ENCODE results near the gene GK. TPM values are rescaled to one million over a fixed set of nuclear protein-coding genes. Genes with fewer than 3 reads are reported as not detected.
"Not testable (repeated sequence)": the region's sequence is repeated elsewhere in the genome, so short reads cannot be mapped to it uniquely, and the experiment has no call there.

GK gene
- total RNA-seq, 2 experiments from 2014 or later, result 27.6 to 27.7 TPM

DNA sequence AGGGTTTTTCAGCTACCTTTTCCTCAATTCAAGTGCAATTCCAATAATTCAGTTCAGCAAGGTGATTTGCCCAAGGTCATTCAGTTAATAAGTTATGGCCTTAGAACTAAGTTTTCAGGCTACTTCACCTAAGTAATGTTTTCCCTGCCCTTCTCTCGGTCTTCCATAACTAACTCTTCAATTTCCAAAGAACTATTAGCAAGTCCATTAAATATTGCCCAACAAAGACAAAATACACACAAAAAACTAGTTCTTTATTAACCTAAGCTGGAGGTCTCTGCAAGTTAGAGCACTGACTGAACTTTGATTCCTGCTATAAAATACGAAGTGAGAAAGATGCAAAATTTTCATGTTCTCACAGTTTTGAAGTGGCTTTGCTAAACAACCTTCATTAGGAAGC is 26.8 kb upstream of the GK start:
- peaks cover 4% of the 10 kb centered on the region for H3K9me3 Mint-ChIP-seq
- H3K27ac Mint-ChIP-seq, result no peak overlapping the region
- intact Hi-C loops (cut with micrococcal nuclease), result no loop called here
- no peak overlapping the region for H3K4me3 Mint-ChIP-seq
- DNase-seq, result no peak
- H3K36me3 Mint-ChIP-seq (ENCODE audit: low read depth), result peaks cover 3% of the 10 kb centered on the region
- H3K27me3 Mint-ChIP-seq, result no peaks in the 10 kb centered on the region
- no peak for ATAC-seq
- CTCF ChIA-PET, result interaction anchor here (1.0 kb wide), 1 partner anchor 9 kb away, joined by 3 read pairs; no protein-coding TSS in a partner anchor
- TF ChIP-seq, protein P1, sequence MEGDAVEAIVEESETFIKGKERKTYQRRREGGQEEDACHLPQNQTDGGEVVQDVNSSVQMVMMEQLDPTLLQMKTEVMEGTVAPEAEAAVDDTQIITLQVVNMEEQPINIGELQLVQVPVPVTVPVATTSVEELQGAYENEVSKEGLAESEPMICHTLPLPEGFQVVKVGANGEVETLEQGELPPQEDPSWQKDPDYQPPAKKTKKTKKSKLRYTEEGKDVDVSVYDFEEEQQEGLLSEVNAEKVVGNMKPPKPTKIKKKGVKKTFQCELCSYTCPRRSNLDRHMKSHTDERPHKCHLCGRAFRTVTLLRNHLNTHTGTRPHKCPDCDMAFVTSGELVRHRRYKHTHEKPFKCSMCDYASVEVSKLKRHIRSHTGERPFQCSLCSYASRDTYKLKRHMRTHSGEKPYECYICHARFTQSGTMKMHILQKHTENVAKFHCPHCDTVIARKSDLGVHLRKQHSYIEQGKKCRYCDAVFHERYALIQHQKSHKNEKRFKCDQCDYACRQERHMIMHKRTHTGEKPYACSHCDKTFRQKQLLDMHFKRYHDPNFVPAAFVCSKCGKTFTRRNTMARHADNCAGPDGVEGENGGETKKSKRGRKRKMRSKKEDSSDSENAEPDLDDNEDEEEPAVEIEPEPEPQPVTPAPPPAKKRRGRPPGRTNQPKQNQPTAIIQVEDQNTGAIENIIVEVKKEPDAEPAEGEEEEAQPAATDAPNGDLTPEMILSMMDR (IDR thresholded peaks at IDR 0.05), result no peak
- POLR2A ChIA-PET, result no interaction called here
- H3K4me1 Mint-ChIP-seq (ENCODE audit: low read depth), result no peaks in the 10 kb centered on the region

- H3K36me3 Mint-ChIP-seq (ENCODE audit: low read depth), result no peaks in the 10 kb centered on the region
- no peaks in the 10 kb centered on the region for H3K9me3 Mint-ChIP-seq
- no peaks in the 10 kb centered on the region for H3K27me3 Mint-ChIP-seq
- no peak overlapping the region for H3K27ac Mint-ChIP-seq
- ChIA-PET POLR2A (no interaction called here), CTCF (no interaction called here)
- TF ChIP-seq, protein P1 (IDR thresholded peaks at IDR 0.05), result no peak
- intact Hi-C loops (cut with micrococcal nuclease), result no loop called here
- DNase-seq, result no peak
- no peak for ATAC-seq
- H3K4me1 Mint-ChIP-seq (ENCODE audit: low read depth), result no peaks in the 10 kb centered on the region
- H3K4me3 Mint-ChIP-seq, result no peak overlapping the region
Observed at GRCh38 chrX:30627818-30628652, 25.2 kb upstream of the GK start.

GRCh38 chrX:30634070-30634469 is 19.2 kb upstream of the GK start:
- ATAC-seq; H3K36me3 Mint-ChIP-seq (ENCODE audit: low read depth); intact Hi-C loops (cut with micrococcal nuclease); H3K9me3 Mint-ChIP-seq; DNase-seq; H3K4me1 Mint-ChIP-seq (ENCODE audit: low read depth); H3K4me3 Mint-ChIP-seq; H3K27me3 Mint-ChIP-seq; H3K27ac Mint-ChIP-seq: not testable (repeated sequence)
- POLR2A ChIA-PET, result interaction anchor here (0.5 kb wide), 1 partner anchor 74 kb away, joined by 3 read pairs; no protein-coding TSS in a partner anchor
- CTCF ChIA-PET, result interaction anchor here (1.0 to 1.4 kb wide), 2 partner anchors 57 to 101 kb away, joined by 3 to 4 read pairs; no protein-coding TSS in a partner anchor

GRCh38 chrX:30635630-30636029 is 17.6 kb upstream of the GK start:
- H3K4me3 Mint-ChIP-seq, result no peak overlapping the region
- no peak for ATAC-seq

GRCh38 chrX:30637874-30638815 is 15.1 kb upstream of the GK start:
- ATAC-seq, result no peak
- POLR2A ChIA-PET, result no interaction called here
- CTCF ChIA-PET, result no interaction called here
- DNase-seq, result no peak
- no peaks in the 10 kb centered on the region for H3K36me3 Mint-ChIP-seq (ENCODE audit: low read depth)
- TF ChIP-seq, protein P1 (IDR thresholded peaks at IDR 0.05), result no peak
- no peaks in the 10 kb centered on the region for H3K27me3 Mint-ChIP-seq
- H3K4me3 Mint-ChIP-seq, result no peak overlapping the region
- intact Hi-C loops (cut with micrococcal nuclease), result loop anchor here (5.0 kb wide), 1 partner anchor 74 kb away; no protein-coding TSS in a partner anchor
- H3K4me1 Mint-ChIP-seq (ENCODE audit: low read depth), result peaks cover 4% of the 10 kb centered on the region
- H3K9me3 Mint-ChIP-seq, result no peaks in the 10 kb centered on the region
- H3K27ac Mint-ChIP-seq, result no peak overlapping the region

More at GRCh38 chrX:30635630-30636029, 17.6 kb upstream of the GK start:
- no peaks in the 10 kb centered on the region for H3K9me3 Mint-ChIP-seq
- TF ChIP-seq, protein P1 (IDR thresholded peaks at IDR 0.05), result peak; percentile 40
- H3K36me3 Mint-ChIP-seq (ENCODE audit: low read depth), result no peaks in the 10 kb centered on the region
- POLR2A ChIA-PET, result no interaction called here
- no peaks in the 10 kb centered on the region for H3K4me1 Mint-ChIP-seq (ENCODE audit: low read depth)
- H3K27me3 Mint-ChIP-seq, result no peaks in the 10 kb centered on the region
- intact Hi-C loops (cut with micrococcal nuclease), result loop anchor here (5.0 kb wide), 1 partner anchor 77 kb away; no protein-coding TSS in a partner anchor
- CTCF ChIA-PET, result interaction anchor here (0.6 to 1.4 kb wide), 8 partner anchors 9 to 263 kb away, joined by 3 to 4 read pairs (median 3); no protein-coding TSS in a partner anchor
- no peak for DNase-seq
- H3K27ac Mint-ChIP-seq, result no peak overlapping the region

DNA sequence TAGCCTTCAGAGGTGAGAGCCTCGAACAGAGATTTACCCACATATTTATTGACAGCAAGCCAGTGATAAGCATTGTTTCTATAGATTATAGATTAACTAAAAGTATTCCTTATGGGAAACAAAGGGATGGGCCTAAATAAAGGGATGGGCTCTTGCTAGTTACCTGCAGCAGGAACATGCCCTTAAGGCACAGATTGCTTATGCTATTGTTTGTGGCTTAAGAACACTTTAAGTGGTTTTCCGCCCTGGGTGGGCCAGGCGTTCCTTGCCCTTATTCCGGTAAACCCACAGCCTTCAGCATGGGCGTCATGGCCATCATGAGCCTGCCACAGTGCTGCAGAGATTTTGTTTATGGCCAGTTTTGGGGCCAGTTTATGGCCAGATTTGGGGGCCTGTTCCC is 13.5 kb upstream of the GK start:
- H3K4me3 Mint-ChIP-seq; H3K4me1 Mint-ChIP-seq (ENCODE audit: low read depth); POLR2A ChIA-PET; H3K27ac Mint-ChIP-seq; H3K9me3 Mint-ChIP-seq; ATAC-seq; H3K27me3 Mint-ChIP-seq; CTCF ChIA-PET; H3K36me3 Mint-ChIP-seq (ENCODE audit: low read depth); DNase-seq: not testable (repeated sequence)
- intact Hi-C loops (cut with micrococcal nuclease), result loop anchor here (5.0 kb wide), 1 partner anchor 73 kb away; no protein-coding TSS in a partner anchor
